H9 (cell line): Measurements from ENCODE around the gene NAALADL1. TPM values are rescaled to one million over a fixed set of nuclear protein-coding genes. Genes with fewer than 3 reads are reported as not detected.

Experiments used
- DNase-seq: peaks from one replicate; pipeline ENCODE4 v3.0.0-alpha.2; 2017
- H2AFZ ChIP-seq: one replicate; pipeline ENCODE4 v1.6.1; 2013; ENCODE audit warnings: mild to moderate bottlenecking, low read length, control low read depth, moderate library complexity
- H2AK5ac ChIP-seq: 2 replicates; pipeline ENCODE4 v1.6.1; 2013; ENCODE audit warnings: low read length, control low read depth, mixed read lengths; ENCODE audit not compliant: insufficient read length
- H2BK120ac ChIP-seq: one replicate; pipeline ENCODE4 v1.6.1; 2013; ENCODE audit warnings: low read depth, mild to moderate bottlenecking, low read length, control low read depth, inconsistent platforms; ENCODE audit not compliant: poor library complexity, severe bottlenecking
- H2BK12ac ChIP-seq: 2 replicates; pipeline ENCODE4 v1.6.1; 2013; ENCODE audit warnings: low read length, control low read depth, mixed read lengths, low read depth; ENCODE audit not compliant: insufficient read length
- H2BK15ac ChIP-seq: 2 replicates; pipeline ENCODE4 v1.6.1; 2013; ENCODE audit warnings: low read depth, low read length, control low read depth
- H2BK20ac ChIP-seq: one replicate; pipeline ENCODE4 v1.6.1; 2013; ENCODE audit warnings: low read depth, mild to moderate bottlenecking, low read length, control low read depth, inconsistent platforms; ENCODE audit not compliant: poor library complexity, severe bottlenecking
- H2BK5ac ChIP-seq: 2 replicates; pipeline ENCODE4 v1.6.1; 2013; ENCODE audit warnings: low read length, control low read depth, mixed read lengths; ENCODE audit not compliant: insufficient read length
- H3K14ac ChIP-seq: 2 replicates; pipeline ENCODE4 v1.6.1; 2013; ENCODE audit warnings: low read length, control low read depth; ENCODE audit not compliant: insufficient read depth
- H3K18ac ChIP-seq: 2 replicates; pipeline ENCODE4 v1.6.1; 2013; ENCODE audit warnings: low read depth, mild to moderate bottlenecking, mixed read lengths, low read length, control low read depth; ENCODE audit not compliant: insufficient read length
- H3K23ac ChIP-seq: 2 replicates; pipeline ENCODE4 v1.6.1; 2013; ENCODE audit warnings: low read length, control low read depth, mixed read lengths, low read depth; ENCODE audit not compliant: insufficient read length
- H3K23me2 ChIP-seq: 2 replicates; pipeline ENCODE4 v1.6.1; 2013; ENCODE audit warnings: low read depth, mild to moderate bottlenecking, mixed read lengths, low read length, control low read depth; ENCODE audit not compliant: insufficient read length, poor library complexity, severe bottlenecking
- H3K27ac ChIP-seq: 2 replicates; pipeline ENCODE4 v1.5.1; 2013; ENCODE audit warnings: low read length, control low read depth, mixed read lengths, low read depth; ENCODE audit not compliant: insufficient read length
- H3K27me3 ChIP-seq: 2 replicates; pipeline ENCODE4 v1.6.1; 2013; ENCODE audit warnings: low read length, control low read depth, inconsistent platforms; ENCODE audit not compliant: insufficient read depth
- H3K4ac ChIP-seq: 2 replicates; pipeline ENCODE4 v1.6.1; 2013; ENCODE audit warnings: low read depth, mild to moderate bottlenecking, control low read depth, inconsistent platforms, low read length, moderate library complexity
- H3K4me1 ChIP-seq: 2 replicates; pipeline ENCODE4 v1.6.1; 2013; ENCODE audit warnings: low read length, control low read depth, inconsistent platforms; ENCODE audit not compliant: insufficient read depth
- H3K4me2 ChIP-seq: 2 replicates; pipeline ENCODE4 v1.6.1; 2013; ENCODE audit warnings: low read length, control low read depth, mixed read lengths; ENCODE audit not compliant: insufficient read length, insufficient read depth
- H3K56ac ChIP-seq: 2 replicates; pipeline ENCODE4 v1.6.1; 2013; ENCODE audit warnings: low read depth, mild to moderate bottlenecking, mixed read lengths, low read length, control low read depth; ENCODE audit not compliant: insufficient read length
- H3K79me1 ChIP-seq: 2 replicates; pipeline ENCODE4 v1.6.1; 2013; ENCODE audit warnings: low read depth, mild to moderate bottlenecking, moderate library complexity, low read length, control low read depth, inconsistent platforms; ENCODE audit not compliant: insufficient read depth, poor library complexity, severe bottlenecking
- H3K79me2 ChIP-seq: 2 replicates; pipeline ENCODE4 v1.6.1; 2013; ENCODE audit warnings: low read length, control low read depth, inconsistent platforms; ENCODE audit not compliant: insufficient read depth
- H3K9ac ChIP-seq: 2 replicates; pipeline ENCODE4 v1.6.1; 2013; ENCODE audit warnings: low read length, control low read depth, mixed read lengths; ENCODE audit not compliant: insufficient read length; ENCODE audit errors: extremely low read depth
- H3K9me3 ChIP-seq: one replicate; pipeline ENCODE4 v1.6.1; 2013; ENCODE audit warnings: low read depth, low read length, inconsistent platforms; ENCODE audit not compliant: control insufficient read depth
- H3T11ph ChIP-seq: one replicate; pipeline ENCODE4 v1.6.1; 2013; ENCODE audit warnings: mild to moderate bottlenecking, low read length, control low read depth, inconsistent platforms
- H4K20me1 ChIP-seq: one replicate; pipeline ENCODE4 v1.6.1; 2013; ENCODE audit not compliant: control insufficient read depth, insufficient read length, insufficient read depth
- H4K5ac ChIP-seq: 2 replicates; pipeline ENCODE4 v1.6.1; 2013; ENCODE audit warnings: low read depth, mild to moderate bottlenecking, mixed read lengths, low read length, control low read depth; ENCODE audit not compliant: insufficient read length
- H4K8ac ChIP-seq: replicated peaks from 2 replicates; pipeline ENCODE4 v1.6.1; 2013; ENCODE audit warnings: low read length, control low read depth, mixed read lengths, low read depth; ENCODE audit not compliant: insufficient read length
- H4K91ac ChIP-seq: 2 replicates; pipeline ENCODE4 v1.6.1; 2013; ENCODE audit warnings: low read depth, mild to moderate bottlenecking, moderate library complexity, mixed read lengths, low read length, control low read depth; ENCODE audit not compliant: insufficient read length
- H3K27ac Mint-ChIP-seq, 3 experiments: 2 replicates in 2 of 3; 3 replicates in 1 of 3; pipeline ENCODE4 v1.8.0; 2020 to 2021; ENCODE audit warnings: mixed read lengths in 3 of 3, mild to moderate bottlenecking in 1 of 3, moderate library complexity in 1 of 3
- H3K27me3 Mint-ChIP-seq: 2 replicates; pipeline ENCODE4 v1.8.0; 2021; ENCODE audit warnings: low read depth, mild to moderate bottlenecking, moderate library complexity, mixed read lengths
- H3K36me3 Mint-ChIP-seq, 3 experiments: 2 replicates in 2 of 3; 3 replicates in 1 of 3; pipeline ENCODE4 v1.8.0; 2020 to 2021; ENCODE audit warnings: low read depth in 3 of 3, mixed read lengths in 3 of 3; ENCODE audit not compliant: insufficient read depth in 1 of 3
- H3K4me1 Mint-ChIP-seq, 2 experiments: 2 replicates each; pipeline ENCODE4 v1.8.0; 2020; ENCODE audit warnings: mixed read lengths in 2 of 2
- H3K4me3 Mint-ChIP-seq, 2 experiments: 2 replicates in 1 of 2; 3 replicates in 1 of 2; pipeline ENCODE4 v1.8.0; 2020 to 2021; ENCODE audit warnings: mild to moderate bottlenecking in 2 of 2, mixed read lengths in 2 of 2, moderate library complexity in 1 of 2
- H3K9me3 Mint-ChIP-seq, 2 experiments: 2 replicates in 1 of 2; 3 replicates in 1 of 2; pipeline ENCODE4 v1.8.0; 2020; ENCODE audit warnings: mild to moderate bottlenecking in 2 of 2, mixed read lengths in 2 of 2, moderate library complexity in 1 of 2
- CTCF ChIP-seq: fragments of 200-600 bp; sonication (generic); conservative IDR thresholded peaks from 3 replicates; pipeline ENCODE4 v1.8.0; 2021; ENCODE audit warnings: antibody characterized with exemption, mild to moderate bottlenecking
- WGBS: extraction: QIAGEN DNeasy Blood & Tissue Kit; methylation state at CpG from one replicate; pipeline ENCODE4 v1.1.7; 2013; ENCODE audit warnings: missing lambda C conversion rate, low lambda C conversion rate, mixed read lengths; ENCODE audit not compliant: insufficient read length; ENCODE audit errors: extremely low coverage; 5-methylcytosine and 5-hydroxymethylcytosine counted together
- total RNA-seq: library from RNA; stranded (reverse); gene quantifications from 2 replicates; pipeline ENCODE4 v1.2.1, GENCODE V29; 2021

The NAALADL1 gene
- total RNA-seq, 1 experiment from 2014 or later = 1.0 TPM

- H3K27ac Mint-ChIP-seq = peak overlapping the region in 2 of 3 experiments; percentile 77 to 98; a peak in 5 of 7 replicates
- no peaks in the 10 kb centered on the region for H3K36me3 Mint-ChIP-seq
- H3K4me3 Mint-ChIP-seq = peak overlapping the region in 1 of 2 experiments; percentile 68; a peak in 3 of 5 replicates
- no peaks in the 10 kb centered on the region for H3K79me2 ChIP-seq
- no peaks in the 10 kb centered on the region for H3K23me2 ChIP-seq
- H3K9me3 Mint-ChIP-seq = no peaks in the 10 kb centered on the region
- no peaks in the 10 kb centered on the region for H4K20me1 ChIP-seq
- no peak overlapping the region for H3K27ac ChIP-seq
- peaks cover 6% of the 10 kb centered on the region; the same call in 1 of the 2 replicates for H3K4me1 ChIP-seq
- no peak overlapping the region for H4K5ac ChIP-seq
- no peak overlapping the region for H2AK5ac ChIP-seq
- H2BK15ac ChIP-seq = no peak overlapping the region
- H3K56ac ChIP-seq = no peak overlapping the region
- H3K4me1 Mint-ChIP-seq = peaks cover 25 to 34% of the 10 kb centered on the region in 2 experiments
- TF ChIP-seq CTCF = no peak
- no peak overlapping the region for H2BK5ac ChIP-seq
- H3K9ac ChIP-seq = no peak overlapping the region
- 0 out of 2 replicates have a peak overlapping the region, but pooled peaks have one; percentile 72 for H3K14ac ChIP-seq
- H2BK20ac ChIP-seq = no peak overlapping the region
- peaks cover 2% of the 10 kb centered on the region for H3K27me3 Mint-ChIP-seq
- WGBS = no CpG with 5 or more reads among the region's 7 CpGs
- H3K18ac ChIP-seq = peak overlapping the region; percentile 69
- H3K79me1 ChIP-seq = no peaks in the 10 kb centered on the region
- no peak overlapping the region for H2AFZ ChIP-seq
- H3K4me2 ChIP-seq = no peak overlapping the region
- no peak overlapping the region for H4K8ac ChIP-seq
- H3K9me3 ChIP-seq = no peaks in the 10 kb centered on the region
- H4K91ac ChIP-seq = peak overlapping the region; percentile 86
- no peak for DNase-seq
- H3K23ac ChIP-seq = no peak overlapping the region
- H2BK120ac ChIP-seq = no peak overlapping the region
- no peak overlapping the region for H3K4ac ChIP-seq
- no peaks in the 10 kb centered on the region for H3K27me3 ChIP-seq
- H2BK12ac ChIP-seq = peak overlapping the region; percentile 1
- H3T11ph ChIP-seq = no peak overlapping the region
Measured at GRCh38 chr11:65065851-65066250, 7.5 kb upstream of the NAALADL1 start.
